GM18873 (cell line): ENCODE measurements around the gene HAUS8.
"Not testable (repeated sequence)": the region's sequence is repeated elsewhere in the genome, so short reads cannot be mapped to it uniquely, and the experiment has no call there.

ENCODE experiments used
- ATAC-seq: cut with Tn5 transposase; IDR thresholded peaks from one replicate; pipeline ENCODE4 v1.9.1; 2021; ENCODE audit warnings: mild to moderate bottlenecking, moderate library complexity, moderate number of reproducible peaks; ENCODE audit not compliant: unreplicated experiment, low FRiP score

The HAUS8 gene, protein sequence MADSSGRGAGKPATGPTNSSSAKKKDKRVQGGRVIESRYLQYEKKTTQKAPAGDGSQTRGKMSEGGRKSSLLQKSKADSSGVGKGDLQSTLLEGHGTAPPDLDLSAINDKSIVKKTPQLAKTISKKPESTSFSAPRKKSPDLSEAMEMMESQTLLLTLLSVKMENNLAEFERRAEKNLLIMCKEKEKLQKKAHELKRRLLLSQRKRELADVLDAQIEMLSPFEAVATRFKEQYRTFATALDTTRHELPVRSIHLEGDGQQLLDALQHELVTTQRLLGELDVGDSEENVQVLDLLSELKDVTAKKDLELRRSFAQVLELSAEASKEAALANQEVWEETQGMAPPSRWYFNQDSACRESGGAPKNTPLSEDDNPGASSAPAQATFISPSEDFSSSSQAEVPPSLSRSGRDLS

DNA sequence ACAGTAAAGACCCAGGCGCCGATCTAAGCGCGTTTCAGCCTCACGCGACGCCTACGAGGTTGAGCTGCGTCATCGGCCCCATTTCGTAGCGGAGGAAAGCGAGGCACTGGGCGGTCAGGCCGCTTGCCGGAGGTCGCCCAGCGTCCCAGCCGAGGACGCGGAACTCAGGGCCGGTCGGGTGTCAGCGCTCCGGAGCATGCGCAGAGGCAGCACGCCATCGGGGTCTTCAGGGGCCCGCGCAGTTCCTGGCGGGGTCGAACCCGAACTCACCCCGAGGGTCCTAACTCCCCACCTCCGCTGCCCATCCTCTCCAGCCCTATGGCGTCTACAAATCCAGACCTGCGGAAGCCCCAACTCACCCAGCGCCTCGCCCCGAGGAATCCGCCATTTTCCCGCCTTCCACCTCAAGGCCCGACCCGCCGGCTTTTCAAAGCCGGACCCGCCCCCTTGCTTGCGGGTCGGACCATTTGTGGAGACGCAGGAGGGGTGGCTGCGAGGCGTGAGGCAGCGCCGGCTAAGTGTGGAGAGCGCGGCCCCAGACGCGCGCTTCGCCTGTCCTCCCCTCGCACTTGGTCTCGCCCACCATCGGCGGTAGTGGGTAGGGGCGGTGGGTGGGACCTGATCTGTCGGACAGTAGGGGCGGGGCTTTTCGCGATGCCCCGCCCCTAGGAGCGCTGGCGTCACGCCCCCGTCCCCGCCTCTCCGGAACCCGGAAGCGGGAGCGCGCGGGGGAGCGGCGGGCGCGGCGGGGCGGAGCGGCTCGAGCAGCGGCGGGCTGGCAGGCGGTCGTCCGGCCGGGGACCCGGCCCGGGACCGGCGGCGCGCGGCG is at the start of gene HAUS8, which contains the start of gene MYO9B:
HAUS8 (minus strand) TSS at position 418 of the 829 bp plus-strand sequence; CDS start at position 388, 30 bp downstream.
MYO9B (plus strand) TSS at position 743 of the 829 bp plus-strand sequence. CDS start 25,941 bp downstream, outside the sequence.
- ATAC-seq: peak; percentile 54

DNA sequence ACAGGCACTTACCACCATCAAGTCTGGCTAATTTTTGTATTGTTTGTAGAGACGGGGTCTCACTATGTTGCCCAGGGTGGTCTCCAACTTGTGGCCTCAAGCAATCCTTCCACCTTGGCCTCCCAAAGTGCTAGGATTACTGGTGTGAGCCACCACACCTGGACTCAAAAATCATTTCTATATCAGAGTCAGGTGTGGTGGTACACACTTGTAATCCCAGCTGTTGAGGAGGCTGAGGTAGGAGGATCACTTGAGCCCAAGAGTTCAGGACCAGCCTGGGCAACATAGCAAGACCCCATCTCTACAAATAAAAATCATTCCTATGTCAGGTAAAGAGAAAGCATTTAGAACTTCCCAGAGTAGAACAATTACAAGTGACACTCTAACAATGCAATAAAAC is 48.8 kb upstream of the HAUS8 start:
- ATAC-seq: no peak

DNA sequence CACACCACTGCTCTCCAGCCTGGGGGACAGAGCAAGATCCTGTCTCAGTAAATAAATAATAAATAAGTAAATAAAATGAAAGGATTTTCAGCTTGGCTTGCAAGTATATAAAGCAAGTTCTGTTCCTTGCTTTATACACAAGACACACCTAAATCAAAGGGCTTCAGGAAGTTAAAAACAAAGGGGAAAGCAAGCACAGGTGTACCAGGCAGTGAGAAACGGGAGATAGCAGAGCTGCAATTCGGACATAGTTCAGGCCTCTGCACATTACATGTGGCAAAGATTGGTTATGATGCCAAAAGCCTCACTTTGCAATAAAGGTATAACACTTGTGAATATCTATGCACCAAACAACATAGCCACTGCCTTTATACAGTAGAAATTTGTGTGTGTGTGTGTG is 47.8 kb upstream of the HAUS8 start:
- ATAC-seq: no peak

DNA sequence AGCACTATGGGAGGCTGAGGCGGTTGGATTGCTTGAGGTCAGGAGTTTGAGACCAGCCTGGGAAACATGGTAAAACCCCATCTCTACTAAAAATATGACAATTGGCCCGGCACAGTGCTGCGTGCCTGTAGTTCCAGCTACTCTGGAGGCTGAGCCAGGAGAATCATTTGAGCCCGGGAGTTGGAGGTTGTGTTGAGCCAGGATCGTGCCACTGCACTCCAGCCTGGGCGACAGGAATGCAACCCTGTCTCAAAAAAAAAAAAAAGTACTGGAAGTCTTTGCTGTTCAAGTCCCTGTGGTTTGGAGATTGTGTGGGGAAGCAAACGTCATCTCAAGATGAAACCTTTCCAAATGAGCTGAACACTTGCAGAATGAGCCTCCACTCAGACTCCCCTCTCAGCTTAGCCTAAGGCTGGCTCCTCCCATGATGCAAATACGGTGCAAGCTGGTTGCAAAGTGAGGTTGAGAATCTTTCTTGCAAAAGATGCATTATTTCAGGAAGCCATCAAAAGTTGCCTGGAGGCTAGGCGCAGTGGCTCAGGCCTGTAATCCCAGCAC is 46.6 kb upstream of the HAUS8 start:
- no peak for ATAC-seq

DNA sequence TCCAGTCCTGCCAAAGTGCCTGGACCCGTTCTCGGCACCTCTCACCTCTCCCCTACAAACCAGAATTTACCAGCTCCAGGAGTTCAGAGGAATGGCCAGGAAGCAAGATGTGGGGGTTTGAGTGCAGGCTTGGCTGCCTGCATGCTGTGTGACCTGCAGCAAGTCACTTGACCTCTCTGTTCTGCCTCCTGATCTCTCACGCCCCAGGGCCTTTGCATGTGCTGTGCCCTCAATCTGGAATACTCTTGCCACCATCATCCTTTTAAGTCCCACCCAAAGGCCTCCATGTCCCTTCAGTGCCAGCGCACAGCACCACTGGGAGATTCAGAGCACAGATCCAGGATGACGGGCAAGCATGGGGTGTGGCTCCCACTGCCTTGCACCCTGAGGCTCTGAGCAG is 43.7 kb upstream of the HAUS8 start:
- no peak for ATAC-seq

DNA sequence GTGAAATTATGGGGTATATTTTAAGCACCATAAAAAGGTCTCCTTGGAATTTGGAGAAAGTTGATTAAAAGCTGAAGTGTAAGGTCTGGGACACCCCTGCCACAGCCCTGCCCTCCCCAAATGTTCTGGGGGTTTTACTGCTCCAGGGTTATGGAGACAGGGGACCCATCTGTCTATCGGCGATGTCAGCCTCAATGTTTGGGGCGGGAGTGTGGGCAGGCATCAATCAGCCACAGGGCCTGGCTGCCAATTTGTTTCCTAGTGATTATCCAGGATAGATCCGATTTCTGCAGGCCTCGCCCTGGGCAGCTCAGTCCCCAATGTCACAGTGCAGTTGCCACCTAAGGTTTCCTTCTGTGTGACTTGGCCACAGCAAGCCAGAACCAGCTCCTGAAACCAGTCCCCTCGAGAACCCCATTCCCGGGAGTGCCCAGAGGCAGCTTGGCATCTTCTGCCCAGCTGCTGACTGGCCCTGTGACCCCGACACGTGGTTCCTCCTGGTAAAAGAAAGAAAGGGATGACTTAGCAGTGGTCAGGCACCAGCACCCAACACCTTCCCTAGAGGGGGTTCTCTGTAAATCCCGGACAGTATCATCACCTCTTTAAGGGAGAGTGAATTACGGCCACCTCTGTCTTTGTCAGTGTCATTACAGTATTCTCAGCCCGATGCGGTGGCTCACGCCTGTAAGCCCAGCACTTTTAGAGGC is 41.9 kb upstream of the HAUS8 start:
- no peak for ATAC-seq

DNA sequence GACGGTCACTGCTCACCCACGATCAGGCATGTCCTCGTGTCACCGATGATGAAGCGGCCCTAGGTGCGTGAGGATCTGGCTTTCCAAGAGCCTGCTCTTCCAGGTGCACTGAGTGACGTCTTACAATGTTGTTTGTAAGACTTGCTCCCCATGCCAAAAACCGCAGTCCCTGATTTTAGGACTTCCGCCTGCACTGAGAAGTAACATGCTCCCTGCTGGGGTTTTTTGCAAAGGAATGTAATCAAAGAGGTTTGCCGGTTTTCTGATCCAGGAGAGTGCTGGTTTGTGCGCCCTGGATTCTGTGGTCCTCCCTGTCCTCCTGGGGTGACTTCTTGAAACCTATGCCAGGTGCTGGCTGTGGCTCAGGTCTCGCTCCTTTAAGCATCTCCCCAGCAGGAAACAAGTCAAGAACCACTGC is 39.2 kb upstream of the HAUS8 start:
- ATAC-seq: no peak

DNA sequence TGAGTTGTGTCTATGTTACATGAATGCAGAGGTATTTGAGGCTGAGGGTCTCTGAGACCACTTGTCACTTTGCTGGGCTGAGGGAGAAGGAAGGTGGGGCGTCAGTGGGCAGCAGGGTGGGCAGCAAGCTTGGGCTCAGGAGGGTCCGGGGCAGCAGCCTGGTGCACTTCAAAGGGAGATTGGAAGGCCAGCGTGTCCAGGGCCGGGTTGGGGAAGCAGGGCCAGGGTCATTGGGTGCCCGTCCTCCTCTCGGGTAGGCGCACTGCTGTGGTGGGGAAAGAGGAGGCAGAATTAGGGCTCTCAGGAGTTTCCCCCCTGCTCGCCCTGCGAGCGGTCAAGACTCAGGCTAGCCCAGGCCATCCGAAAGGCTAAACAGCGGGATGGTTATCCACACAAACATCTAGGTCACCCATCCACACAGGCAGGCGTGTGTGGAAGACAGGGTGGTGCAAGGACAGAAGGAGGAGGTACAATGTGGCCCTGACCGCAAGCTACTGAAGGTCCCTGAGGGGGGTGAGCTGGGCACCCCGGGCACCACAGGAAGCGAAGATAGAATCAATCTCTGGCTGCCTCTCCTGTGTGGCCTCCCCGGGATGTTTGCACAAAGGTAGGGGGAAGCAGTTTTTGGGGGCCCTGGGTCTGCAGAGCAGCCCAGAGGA is 38.0 kb upstream of the HAUS8 start:
- ATAC-seq: no peak

DNA sequence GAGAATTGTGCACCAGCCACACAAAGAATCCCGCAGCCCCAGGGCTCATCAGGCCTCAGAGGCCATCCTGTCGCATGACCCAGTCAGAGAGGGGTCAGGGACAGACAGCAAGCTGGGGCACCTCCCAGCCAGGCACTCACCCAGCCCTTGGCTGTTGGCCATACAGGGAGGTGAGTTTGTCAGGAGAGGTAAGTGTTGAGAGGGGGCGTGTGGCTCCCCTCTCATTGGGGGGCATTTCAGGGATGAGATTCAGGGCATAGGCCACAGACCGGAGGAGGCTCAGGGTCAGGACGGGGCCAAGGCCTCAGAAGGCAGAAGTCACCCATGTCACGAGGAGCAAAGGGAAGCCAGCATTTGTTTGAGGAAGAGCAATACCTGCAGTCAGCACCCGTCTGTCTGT is 37.4 kb upstream of the HAUS8 start:
- ATAC-seq: no peak

DNA sequence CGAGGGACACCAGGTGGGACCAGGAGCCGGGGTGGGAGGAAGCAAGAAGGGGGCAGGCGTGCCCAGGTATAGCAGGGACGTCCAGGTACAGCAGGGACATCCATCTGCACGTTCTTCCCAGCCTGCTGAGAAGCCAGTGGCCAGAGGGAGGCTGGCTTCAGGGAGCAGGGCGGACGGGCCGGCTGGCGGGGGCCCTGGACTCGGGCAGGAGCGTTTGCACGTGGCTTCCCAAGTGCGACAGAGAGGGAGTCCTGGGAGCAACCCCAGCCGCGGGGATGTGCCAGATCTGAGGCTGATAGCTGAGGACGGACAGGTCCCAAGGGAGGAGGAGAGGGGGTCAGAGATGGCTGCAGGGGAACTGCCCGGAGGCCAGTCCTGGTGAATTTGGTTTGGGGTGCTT is 37.0 kb upstream of the HAUS8 start:
- ATAC-seq: no peak

DNA sequence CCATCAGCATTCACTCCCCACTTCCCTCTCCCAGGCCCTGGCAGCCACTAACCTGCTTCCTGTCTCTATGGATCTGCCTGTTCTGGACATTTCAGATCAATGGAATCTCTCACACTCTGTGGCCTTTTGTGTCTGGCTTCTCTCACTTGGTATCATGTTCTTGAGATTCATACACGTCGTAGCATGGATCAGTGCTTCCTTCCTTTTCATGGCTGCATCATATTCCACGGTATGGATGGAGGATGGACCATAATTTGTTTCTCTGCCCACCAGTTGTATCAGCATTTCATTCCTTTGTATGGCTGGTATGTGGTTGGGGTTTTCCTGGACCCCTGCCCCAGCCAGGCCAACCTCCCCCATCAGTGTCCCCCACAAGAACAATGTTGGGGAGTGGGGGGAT is 36.5 kb upstream of the HAUS8 start:
- no peak for ATAC-seq

DNA sequence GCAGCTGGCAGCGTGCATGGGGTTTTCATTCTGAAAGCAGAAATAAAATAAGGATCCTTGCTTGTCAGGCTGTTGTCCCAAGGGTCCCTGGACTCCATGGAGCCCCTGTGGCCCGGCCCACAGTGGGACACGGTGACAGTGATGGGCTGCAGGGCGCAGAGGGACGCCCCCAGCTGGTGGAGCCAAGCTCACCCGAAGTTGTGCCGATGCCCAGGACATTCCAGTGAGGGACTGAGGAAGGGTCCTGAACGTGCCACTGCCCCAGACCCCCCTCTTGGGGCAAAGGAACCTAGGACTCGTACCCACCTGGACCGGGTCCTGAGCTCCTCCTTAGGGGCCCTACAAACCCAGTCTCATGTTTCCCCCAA is 35.3 kb upstream of the HAUS8 start:
- no peak for ATAC-seq

DNA sequence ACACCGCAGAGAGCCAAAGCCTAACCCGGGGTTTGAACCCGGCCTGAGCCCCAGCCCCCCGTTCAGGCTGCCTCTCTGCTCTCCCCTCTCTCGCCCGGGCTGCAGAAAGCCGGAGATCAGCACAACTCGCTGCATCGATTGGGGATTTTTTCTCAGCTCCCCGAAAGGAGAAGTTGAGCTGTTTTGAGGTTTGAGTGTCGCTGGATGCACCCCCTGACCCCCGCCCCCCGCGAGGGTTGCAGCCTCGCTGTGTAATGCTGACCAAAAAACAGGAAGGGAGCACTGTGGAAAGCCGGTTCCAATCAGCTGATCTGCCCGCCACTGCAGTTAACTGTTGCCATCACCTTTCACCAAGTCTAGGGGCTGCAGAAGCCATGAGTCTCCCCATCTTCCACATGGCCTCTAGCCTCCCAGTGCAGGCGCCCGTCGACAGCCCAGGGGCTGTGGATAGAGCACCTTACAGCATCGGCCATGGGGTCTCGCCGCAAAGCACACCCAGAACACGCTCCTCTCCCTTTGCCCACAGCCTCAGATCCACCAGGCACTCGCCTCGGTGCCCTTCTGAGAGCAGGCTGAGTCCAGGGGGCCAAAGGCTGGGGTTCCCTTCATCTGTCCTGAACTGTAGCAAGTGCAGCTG is 34.8 kb upstream of the HAUS8 start:
- ATAC-seq: no peak

DNA sequence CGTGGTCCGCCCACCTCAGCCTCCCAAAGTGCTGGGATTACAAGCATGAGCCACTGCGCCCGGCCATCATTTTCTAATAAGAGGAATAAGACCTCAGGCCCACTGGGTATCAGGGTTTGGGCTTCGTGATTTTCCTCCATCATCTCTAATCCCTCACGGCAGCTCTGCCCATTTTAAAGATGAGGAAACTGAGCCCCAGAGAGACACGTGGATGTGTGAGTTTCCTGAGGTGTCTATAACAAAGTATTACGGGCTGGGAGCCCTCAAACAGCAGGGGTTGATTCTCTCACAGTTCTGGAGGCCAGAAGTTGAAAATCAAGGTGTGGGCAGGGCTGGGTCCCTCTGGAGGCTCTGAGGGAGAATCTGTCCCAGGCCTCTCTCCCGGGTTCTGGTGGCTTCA is 34.0 kb upstream of the HAUS8 start:
- no peak for ATAC-seq

DNA sequence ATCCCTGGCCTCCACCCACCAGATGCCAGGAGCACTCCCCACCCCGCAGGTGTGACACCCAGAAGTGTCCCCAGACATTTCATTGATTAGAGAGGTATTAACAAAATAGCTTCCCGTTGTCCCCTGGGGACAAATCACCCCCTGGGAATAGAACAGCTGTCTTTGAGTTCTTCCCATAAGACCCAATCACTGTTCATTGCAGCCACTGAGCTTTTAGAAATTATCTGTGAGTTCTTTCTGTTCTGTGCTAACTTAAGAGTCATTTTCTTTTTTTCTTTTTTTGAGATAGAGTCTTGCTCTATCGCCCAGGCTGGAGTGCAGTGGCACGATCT is 33.2 kb upstream of the HAUS8 start:
- ATAC-seq: no peak

DNA sequence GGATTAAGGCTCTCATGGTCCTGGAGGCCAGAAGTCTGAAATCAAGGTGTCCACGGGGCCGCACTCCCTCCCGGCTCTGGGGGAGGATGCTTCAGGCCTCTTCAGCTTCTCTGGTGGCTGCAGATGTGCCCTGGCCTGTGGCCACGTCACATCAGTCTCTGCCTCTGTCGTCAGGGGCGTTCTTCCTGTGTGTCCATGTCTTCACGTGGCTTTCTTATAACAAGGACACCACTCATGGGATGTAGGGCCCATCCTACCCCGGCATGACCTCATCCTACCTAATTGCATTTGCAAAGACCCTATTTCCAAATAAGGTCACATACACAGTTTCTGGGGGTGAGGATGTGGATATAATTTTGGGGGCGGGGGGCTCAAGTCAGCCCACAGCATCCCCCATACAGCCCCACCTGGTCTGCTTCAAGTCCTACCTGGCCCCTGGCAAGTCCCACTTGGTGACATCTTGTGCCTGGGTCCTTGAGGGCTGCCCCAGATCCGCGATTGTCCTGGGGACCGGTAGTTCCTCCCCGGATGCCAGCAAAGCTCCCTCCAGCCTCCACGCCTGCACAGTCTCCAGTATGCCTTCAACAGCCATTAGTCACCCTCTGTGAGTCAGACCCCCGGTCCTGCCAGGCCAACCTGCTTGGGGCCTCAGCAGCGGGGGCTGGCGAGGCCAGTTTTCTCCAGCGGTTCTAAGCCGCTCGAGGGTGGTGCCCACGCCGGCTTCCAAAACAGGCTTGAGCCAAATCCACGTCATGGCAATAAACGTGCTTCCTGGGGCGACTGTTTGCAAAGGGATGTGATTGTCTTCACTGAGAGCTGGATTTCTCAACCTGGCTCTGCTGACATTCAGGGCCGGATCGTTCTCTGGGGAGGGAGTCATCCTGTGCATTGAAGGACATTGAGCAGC is 32.5 kb upstream of the HAUS8 start:
- no peak for ATAC-seq

DNA sequence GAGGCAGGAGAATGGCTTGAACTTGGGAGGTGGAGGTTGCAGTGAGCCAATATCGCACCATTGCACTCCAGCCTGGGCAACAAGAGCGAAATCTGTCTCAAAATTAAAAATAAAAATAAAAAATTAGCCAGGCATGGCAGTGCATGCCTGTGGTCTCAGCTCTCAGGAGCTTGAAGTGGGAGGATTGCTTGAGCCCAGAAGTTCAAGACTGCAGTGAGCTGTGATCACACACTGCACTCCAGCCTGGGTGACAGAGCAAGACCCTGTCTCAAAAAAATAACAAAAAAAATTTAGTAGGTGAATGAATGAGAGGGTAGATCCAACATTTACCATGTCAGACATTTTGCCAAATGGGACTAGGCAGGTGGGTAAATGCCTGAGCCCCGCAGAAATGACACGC is 31.7 kb upstream of the HAUS8 start:
- not testable (repeated sequence) for ATAC-seq

DNA sequence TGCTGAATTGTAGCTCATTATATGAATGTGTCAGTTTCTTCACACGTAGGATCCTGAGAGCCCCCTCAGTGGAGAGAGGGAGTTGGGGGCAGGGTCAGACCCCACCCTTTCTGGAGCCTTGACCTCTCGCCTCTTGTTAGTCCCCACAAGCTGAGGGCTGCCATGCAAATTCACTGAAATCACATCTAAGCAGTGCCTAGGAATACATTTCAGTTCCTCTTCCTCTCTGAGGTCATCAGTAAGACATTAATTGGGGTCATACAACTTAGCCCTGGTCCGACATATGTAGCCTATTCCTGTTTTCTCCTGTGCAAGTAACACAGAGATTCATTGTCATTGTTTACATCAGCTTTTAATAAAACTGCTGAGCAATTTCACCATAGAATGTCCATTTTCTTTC is 30.3 kb upstream of the HAUS8 start:
- ATAC-seq: peak; percentile 42

DNA sequence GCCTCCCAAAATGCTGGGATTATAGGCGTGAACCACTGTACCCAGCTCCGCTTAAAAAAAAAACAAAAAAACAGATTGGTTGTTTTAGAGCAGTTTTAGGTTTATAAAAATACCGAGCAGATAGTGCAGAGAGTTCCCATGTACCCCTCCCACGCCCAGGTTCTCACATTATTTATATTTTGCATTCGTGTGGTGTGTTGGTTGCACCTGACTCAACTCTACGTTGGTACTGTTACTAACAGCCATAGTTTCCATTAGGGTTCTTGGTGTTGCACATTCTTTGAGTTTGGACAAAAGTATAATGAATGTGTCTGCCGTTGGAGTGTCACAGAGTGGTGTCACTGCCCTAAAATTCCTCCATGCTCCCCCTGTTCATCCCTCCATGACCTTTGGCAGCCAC is 29.4 kb upstream of the HAUS8 start:
- no peak for ATAC-seq
